ENCODE data around the gene TRMT44. TPM values are rescaled to one million over a fixed set of nuclear protein-coding genes. Genes with fewer than 3 reads are reported as not detected.
A peak's percentile ranks its signal among the peaks of the same experiment; 100 is the strongest.

The TRMT44 gene
- total and polyA plus RNA-seq, 2 of the 13 experiments (the other 11 are each of a cell fraction or from before 2014, with no cell fraction given): 5.8 to 8.6 TPM

DNA sequence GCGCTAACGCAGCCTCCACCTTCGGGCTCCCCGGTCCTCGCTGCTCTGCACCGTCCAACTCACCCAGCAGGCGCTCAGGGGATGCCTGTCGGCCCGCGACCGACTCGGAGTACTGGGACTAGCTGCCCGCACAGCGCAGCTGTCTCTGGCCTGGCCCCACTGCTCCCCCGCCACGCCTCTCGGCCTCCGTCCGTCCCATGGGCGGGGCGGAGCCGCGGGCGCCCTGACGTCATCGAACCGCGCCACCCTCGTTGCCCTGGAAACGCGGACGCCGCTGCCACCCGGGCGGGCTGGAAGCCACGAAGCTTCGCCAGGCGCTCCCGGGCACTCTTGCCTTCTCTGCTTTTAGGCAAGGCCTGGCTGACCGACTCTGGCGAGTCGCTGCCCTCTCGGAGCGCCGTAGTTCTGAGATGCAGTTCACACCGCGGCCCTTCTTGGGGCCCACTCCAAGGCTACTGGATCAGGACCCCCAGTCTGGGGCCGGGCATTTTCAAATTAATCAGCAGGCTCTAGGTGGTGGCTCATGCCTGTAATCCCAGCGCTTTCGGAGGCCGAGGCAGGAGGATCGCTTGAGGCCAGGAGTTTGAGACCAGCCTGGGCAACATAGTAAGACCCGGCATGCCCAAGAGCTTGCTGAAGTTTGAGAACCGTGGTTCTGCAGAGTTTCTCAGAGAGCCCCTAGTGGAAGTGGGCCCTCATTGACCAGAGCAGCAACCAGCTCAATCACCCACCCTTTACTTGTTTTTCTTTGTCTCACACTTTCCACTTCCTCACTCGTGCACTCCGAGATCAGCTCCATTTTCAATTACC is 12.1 kb upstream of the TRMT44 start (continued):
- TF ChIP-seq, protein P1, sequence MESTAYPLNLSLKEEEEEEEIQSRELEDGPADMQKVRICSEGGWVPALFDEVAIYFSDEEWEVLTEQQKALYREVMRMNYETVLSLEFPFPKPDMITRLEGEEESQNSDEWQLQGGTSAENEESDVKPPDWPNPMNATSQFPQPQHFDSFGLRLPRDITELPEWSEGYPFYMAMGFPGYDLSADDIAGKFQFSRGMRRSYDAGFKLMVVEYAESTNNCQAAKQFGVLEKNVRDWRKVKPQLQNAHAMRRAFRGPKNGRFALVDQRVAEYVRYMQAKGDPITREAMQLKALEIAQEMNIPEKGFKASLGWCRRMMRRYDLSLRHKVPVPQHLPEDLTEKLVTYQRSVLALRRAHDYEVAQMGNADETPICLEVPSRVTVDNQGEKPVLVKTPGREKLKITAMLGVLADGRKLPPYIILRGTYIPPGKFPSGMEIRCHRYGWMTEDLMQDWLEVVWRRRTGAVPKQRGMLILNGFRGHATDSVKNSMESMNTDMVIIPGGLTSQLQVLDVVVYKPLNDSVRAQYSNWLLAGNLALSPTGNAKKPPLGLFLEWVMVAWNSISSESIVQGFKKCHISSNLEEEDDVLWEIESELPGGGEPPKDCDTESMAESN (CRISPR knock-in tag; conservative IDR thresholded peaks at IDR 0.05): peak; percentile 83
- TF ChIP-seq ZNF20 (CRISPR knock-in tag; IDR thresholded peaks at IDR 0.05): no peak
- TF ChIP-seq ZNF121 (CRISPR knock-in tag; IDR thresholded peaks at IDR 0.05): peak; percentile 68; the same call in 1 of the 2 replicates
- 0 out of 2 replicates have a peak, but pooled peaks have one; percentile 32 for TF ChIP-seq ELF1 (CRISPR knock-in tag; IDR thresholded peaks at IDR 0.05)
- TF ChIP-seq SP2 (CRISPR knock-in tag; IDR thresholded peaks at IDR 0.05): peak; percentile 51
- TF ChIP-seq, protein P2, sequence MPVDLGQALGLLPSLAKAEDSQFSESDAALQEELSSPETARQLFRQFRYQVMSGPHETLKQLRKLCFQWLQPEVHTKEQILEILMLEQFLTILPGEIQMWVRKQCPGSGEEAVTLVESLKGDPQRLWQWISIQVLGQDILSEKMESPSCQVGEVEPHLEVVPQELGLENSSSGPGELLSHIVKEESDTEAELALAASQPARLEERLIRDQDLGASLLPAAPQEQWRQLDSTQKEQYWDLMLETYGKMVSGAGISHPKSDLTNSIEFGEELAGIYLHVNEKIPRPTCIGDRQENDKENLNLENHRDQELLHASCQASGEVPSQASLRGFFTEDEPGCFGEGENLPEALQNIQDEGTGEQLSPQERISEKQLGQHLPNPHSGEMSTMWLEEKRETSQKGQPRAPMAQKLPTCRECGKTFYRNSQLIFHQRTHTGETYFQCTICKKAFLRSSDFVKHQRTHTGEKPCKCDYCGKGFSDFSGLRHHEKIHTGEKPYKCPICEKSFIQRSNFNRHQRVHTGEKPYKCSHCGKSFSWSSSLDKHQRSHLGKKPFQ (CRISPR knock-in tag; IDR thresholded peaks at IDR 0.05; ENCODE audit: insufficient replicate concordance): peak; percentile 69
- peak; percentile 69 for TF ChIP-seq HIVEP1 (CRISPR knock-in tag; IDR thresholded peaks at IDR 0.05)
- TF ChIP-seq ARNTL (CRISPR knock-in tag; IDR thresholded peaks at IDR 0.05): no peak
- 0 out of 2 replicates have a peak, but pooled peaks have one; percentile 64 for TF ChIP-seq ZNF790 (CRISPR knock-in tag; IDR thresholded peaks at IDR 0.05; ENCODE audit: borderline replicate concordance)
- TF ChIP-seq PLRG1 (conservative IDR thresholded peaks at IDR 0.05): no peak
- TF ChIP-seq NFKBIZ (CRISPR knock-in tag; IDR thresholded peaks at IDR 0.05): 0 out of 2 replicates have a peak, but pooled peaks have one; percentile 19
- no peak for TF ChIP-seq ESRRA (CRISPR knock-in tag; IDR thresholded peaks at IDR 0.05; ENCODE audit: low read depth)
- TF ChIP-seq SRY (CRISPR knock-in tag; IDR thresholded peaks at IDR 0.05): 0 out of 2 replicates have a peak, but pooled peaks have one; percentile 63
- TF ChIP-seq NFYC (CRISPR knock-in tag; IDR thresholded peaks at IDR 0.05): 0 out of 2 replicates have a peak, but pooled peaks have one; percentile 15
- 0 out of 2 replicates have a peak, but pooled peaks have one; percentile 67 for TF ChIP-seq ZNF235 (CRISPR knock-in tag; IDR thresholded peaks at IDR 0.05; ENCODE audit: borderline replicate concordance)
- TF ChIP-seq, protein P3, sequence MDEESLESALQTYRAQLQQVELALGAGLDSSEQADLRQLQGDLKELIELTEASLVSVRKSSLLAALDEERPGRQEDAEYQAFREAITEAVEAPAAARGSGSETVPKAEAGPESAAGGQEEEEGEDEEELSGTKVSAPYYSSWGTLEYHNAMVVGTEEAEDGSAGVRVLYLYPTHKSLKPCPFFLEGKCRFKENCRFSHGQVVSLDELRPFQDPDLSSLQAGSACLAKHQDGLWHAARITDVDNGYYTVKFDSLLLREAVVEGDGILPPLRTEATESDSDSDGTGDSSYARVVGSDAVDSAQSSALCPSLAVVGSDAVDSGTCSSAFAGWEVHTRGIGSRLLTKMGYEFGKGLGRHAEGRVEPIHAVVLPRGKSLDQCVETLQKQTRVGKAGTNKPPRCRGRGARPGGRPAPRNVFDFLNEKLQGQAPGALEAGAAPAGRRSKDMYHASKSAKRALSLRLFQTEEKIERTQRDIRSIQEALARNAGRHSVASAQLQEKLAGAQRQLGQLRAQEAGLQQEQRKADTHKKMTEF (CRISPR knock-in tag; IDR thresholded peaks at IDR 0.05): peak; percentile 89
- TF ChIP-seq, protein P4, sequence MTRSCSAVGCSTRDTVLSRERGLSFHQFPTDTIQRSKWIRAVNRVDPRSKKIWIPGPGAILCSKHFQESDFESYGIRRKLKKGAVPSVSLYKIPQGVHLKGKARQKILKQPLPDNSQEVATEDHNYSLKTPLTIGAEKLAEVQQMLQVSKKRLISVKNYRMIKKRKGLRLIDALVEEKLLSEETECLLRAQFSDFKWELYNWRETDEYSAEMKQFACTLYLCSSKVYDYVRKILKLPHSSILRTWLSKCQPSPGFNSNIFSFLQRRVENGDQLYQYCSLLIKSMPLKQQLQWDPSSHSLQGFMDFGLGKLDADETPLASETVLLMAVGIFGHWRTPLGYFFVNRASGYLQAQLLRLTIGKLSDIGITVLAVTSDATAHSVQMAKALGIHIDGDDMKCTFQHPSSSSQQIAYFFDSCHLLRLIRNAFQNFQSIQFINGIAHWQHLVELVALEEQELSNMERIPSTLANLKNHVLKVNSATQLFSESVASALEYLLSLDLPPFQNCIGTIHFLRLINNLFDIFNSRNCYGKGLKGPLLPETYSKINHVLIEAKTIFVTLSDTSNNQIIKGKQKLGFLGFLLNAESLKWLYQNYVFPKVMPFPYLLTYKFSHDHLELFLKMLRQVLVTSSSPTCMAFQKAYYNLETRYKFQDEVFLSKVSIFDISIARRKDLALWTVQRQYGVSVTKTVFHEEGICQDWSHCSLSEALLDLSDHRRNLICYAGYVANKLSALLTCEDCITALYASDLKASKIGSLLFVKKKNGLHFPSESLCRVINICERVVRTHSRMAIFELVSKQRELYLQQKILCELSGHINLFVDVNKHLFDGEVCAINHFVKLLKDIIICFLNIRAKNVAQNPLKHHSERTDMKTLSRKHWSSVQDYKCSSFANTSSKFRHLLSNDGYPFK (CRISPR knock-in tag; IDR thresholded peaks at IDR 0.05; ENCODE audit: borderline replicate concordance): peak; percentile 51; the same call in 1 of the 2 replicates
- TF ChIP-seq ZNF572 (CRISPR knock-in tag; IDR thresholded peaks at IDR 0.05): peak; percentile 92; the same call in 1 of the 2 replicates
- TF ChIP-seq MAF1 (CRISPR knock-in tag; IDR thresholded peaks at IDR 0.05; ENCODE audit: borderline replicate concordance): 0 out of 2 replicates have a peak, but pooled peaks have one; percentile 55
- no peak for TF ChIP-seq LCORL (IDR thresholded peaks at IDR 0.05)
- TF ChIP-seq LCORL (CRISPR knock-in tag; IDR thresholded peaks at IDR 0.05): no peak
- peak; percentile 40 for TF ChIP-seq MED1 (CRISPR knock-in tag; IDR thresholded peaks at IDR 0.05)
